ENCODE data around the gene LRRC26. TPM values are rescaled to one million over a fixed set of nuclear protein-coding genes. Genes with fewer than 3 reads are reported as not detected.

Gene LRRC26
- total and polyA plus RNA-seq, 2 of the 13 experiments (the other 11 are each of a cell fraction or from before 2014, with no cell fraction given) = not detected

- no peak for FAIRE-seq
- Histone ChIP-seq H4K20me1 (ENCODE audit: insufficient read depth, low read length) (peaks cover 4% of the 10 kb centered on the region; the same call in 1 of the 2 replicates), H3K36me3 (replicated peaks in 1 of 2; ENCODE audit: control insufficient read depth in 1 of 2, insufficient read depth in 2 of 2, low read length in 2 of 2) (no peaks in the 10 kb centered on the region), H3K9ac (ENCODE audit: insufficient read depth, low read depth, low read length) (peak overlapping the region; percentile 85), H3K4me2 (ENCODE audit: low read depth, low read length) (peak overlapping the region; percentile 95), H3K27ac (ENCODE audit: extremely low read length, insufficient read depth, low read length) (peak overlapping the region; percentile 96), H3K27me3 (ENCODE audit: control insufficient read depth in 1 of 2, insufficient read depth in 2 of 2, low read length in 2 of 2) (no peaks in the 10 kb centered on the region; a peak in 1 of 5 replicates), H3K79me2 (ENCODE audit: insufficient read depth, low read length) (peaks cover 65% of the 10 kb centered on the region), H3K9me3 (ENCODE audit: low read length) (no peaks in the 10 kb centered on the region), H2AFZ (ENCODE audit: low read length) (no peak overlapping the region), H3K4me1 (ENCODE audit: insufficient read depth, low read length) (peaks cover 67% of the 10 kb centered on the region), H3K4me3 (replicated peaks in 1 of 3; ENCODE audit: insufficient read depth in 1 of 3, low read depth in 2 of 3, low read length in 3 of 3) (peak overlapping the region; percentile 57 to 78 (median 58); a peak in 5 of 6 replicates)
- 6% methylated on average over 19 of the region's 23 CpGs for WGBS (ENCODE audit: low lambda C conversion rate)
- no TSS peak for BruUV-seq (replicated peaks)
- intact Hi-C loops (cut with micrococcal nuclease; ENCODE audit: unreplicated experiment) = loop anchor here (2.0 kb wide), 1 partner anchor 21 kb away; the partner anchor contains the start of gene RNF208
- no peak for ATAC-seq
- DNase-seq (ENCODE audit: low spot score) = no peak
- CTCF ChIA-PET (ENCODE audit: low intra/inter-chr PET ratio, low total read pairs) = no interaction called here
- POLR2A ChIA-PET = interaction anchor here (0.8 to 8.8 kb wide), 23 partner anchors 8 to 146 kb away, joined by 3 to 225 read pairs (median 7); partner anchors contain the start of genes ANAPC2, CYSRT1, MAN1B1 and NELFB
- in situ Hi-C loops (cut with HindIII; ENCODE audit: extremely low pct_ligation_motif_present, low pct_unique_long_range_greater_than_20kb) = no loop called here
- TF ChIP-seq ELF1 (CRISPR knock-in tag; IDR thresholded peaks at IDR 0.05) = peak; percentile 4; the same call in 1 of the 2 replicates
- no peak for TF ChIP-seq GTF3A (CRISPR knock-in tag; conservative IDR thresholded peaks at IDR 0.05)
- 0 out of 2 replicates have a peak, but pooled peaks have one; percentile 36 for TF ChIP-seq ZNF44 (CRISPR knock-in tag; IDR thresholded peaks at IDR 0.05)
- TF ChIP-seq ZNF775 (CRISPR knock-in tag; IDR thresholded peaks at IDR 0.05; ENCODE audit: borderline replicate concordance) = no peak
- TF ChIP-seq TFDP2 (CRISPR knock-in tag; IDR thresholded peaks at IDR 0.05) = no peak
- TF ChIP-seq THYN1 (CRISPR knock-in tag; IDR thresholded peaks at IDR 0.05; ENCODE audit: borderline replicate concordance, low read depth) = 0 out of 2 replicates have a peak, but pooled peaks have one; percentile 0
- peak; percentile 9; the same call in 1 of the 2 replicates for TF ChIP-seq MTA1 (CRISPR knock-in tag; IDR thresholded peaks at IDR 0.05; ENCODE audit: borderline replicate concordance)
- TF ChIP-seq ZNF501 (CRISPR knock-in tag; IDR thresholded peaks at IDR 0.05) = peak; percentile 21; the same call in 1 of the 2 replicates
- no peak for TF ChIP-seq ZC3H4 (CRISPR knock-in tag; IDR thresholded peaks at IDR 0.05; ENCODE audit: borderline replicate concordance)
- TF ChIP-seq BRCA1 (CRISPR knock-in tag; IDR thresholded peaks at IDR 0.05) = no peak
- TF ChIP-seq ZNF660 (CRISPR knock-in tag; IDR thresholded peaks at IDR 0.05; ENCODE audit: borderline replicate concordance, low read depth) = no peak
- TF ChIP-seq HOXA5 (CRISPR knock-in tag; IDR thresholded peaks at IDR 0.05) = no peak
- 0 out of 2 replicates have a peak, but pooled peaks have one; percentile 28 for TF ChIP-seq HDAC1 (CRISPR knock-in tag; IDR thresholded peaks at IDR 0.05)
- TF ChIP-seq NR3C1 (CRISPR knock-in tag; IDR thresholded peaks at IDR 0.05) = no peak
- no peak for TF ChIP-seq NFAT5 (CRISPR knock-in tag; IDR thresholded peaks at IDR 0.05)
- no peak for TF ChIP-seq YEATS2 (CRISPR knock-in tag; IDR thresholded peaks at IDR 0.05; ENCODE audit: borderline replicate concordance)
- TF ChIP-seq ZNF589 (CRISPR knock-in tag; conservative IDR thresholded peaks at IDR 0.05) = 0 out of 2 replicates have a peak, but pooled peaks have one; percentile 4
- TF ChIP-seq ASH2L (IDR thresholded peaks at IDR 0.05; ENCODE audit: insufficient read length, low read depth, low read length) = peak; percentile 8
Observed at GRCh38 chr9:137201205-137201868, 31.5 kb upstream of the LRRC26 start.

Measured in HepG2 (cell line).